Fibroblast of lung (primary cell): ENCODE data around the gene PRKRA. TPM values are rescaled to one million over a fixed set of nuclear protein-coding genes. Genes with fewer than 3 reads are reported as not detected.

Experiments used
- DNase-seq, 2 donors: peaks; one replicate each; pipeline versions ENCODE4 v3.0.0 to v3.0.0-alpha.2; 2010; ENCODE audit warnings: low read depth in 2 of 2
- H2AFZ ChIP-seq: 2 replicates; pipeline ENCODE4 v1.5.1; 2012; ENCODE audit warnings: low read length, control low read depth, inconsistent platforms
- H3K27ac ChIP-seq: 2 replicates; pipeline ENCODE4 v1.5.1; 2011; ENCODE audit warnings: low read length, control low read depth; ENCODE audit not compliant: insufficient read depth
- H3K27me3 ChIP-seq: 2 replicates; pipeline ENCODE4 v1.5.1; 2011; ENCODE audit warnings: mild to moderate bottlenecking, low read length; ENCODE audit not compliant: control insufficient read depth, insufficient read depth
- H3K36me3 ChIP-seq: 2 replicates; pipeline ENCODE4 v1.5.1; 2011; ENCODE audit warnings: low read length; ENCODE audit not compliant: control insufficient read depth, insufficient read depth
- H3K4me1 ChIP-seq: 2 replicates; pipeline ENCODE4 v1.5.1; 2011; ENCODE audit warnings: low read length; ENCODE audit not compliant: control insufficient read depth, insufficient read depth; ENCODE audit errors: extremely low read depth
- H3K4me2 ChIP-seq: 2 replicates; pipeline ENCODE4 v1.5.1; 2011; ENCODE audit warnings: low read length, control low read depth; ENCODE audit not compliant: insufficient read depth; ENCODE audit errors: extremely low read depth
- H3K4me3 ChIP-seq, 4 experiments: fragments of 200-600 bp in 1 of 4; sonication (generic) in 1 of 4; replicated peaks in 1 of 4; 2 replicates each; pipeline ENCODE4 v1.5.1; 2011 to 2016; ENCODE audit warnings: low read length in 4 of 4, low read depth in 3 of 4, mild to moderate bottlenecking in 3 of 4, control low read depth in 2 of 4, inconsistent platforms in 1 of 4, mixed read lengths in 1 of 4; ENCODE audit not compliant: insufficient read depth in 1 of 4; ENCODE audit errors: control extremely low read depth in 1 of 4
- H3K79me2 ChIP-seq: 2 replicates; pipeline ENCODE4 v1.5.1; 2012; ENCODE audit warnings: mild to moderate bottlenecking, low read length, inconsistent platforms; ENCODE audit not compliant: control insufficient read depth, insufficient read depth
- H3K9ac ChIP-seq: 2 replicates; pipeline ENCODE4 v1.5.1; 2011; ENCODE audit warnings: mild to moderate bottlenecking, low read length, control low read depth; ENCODE audit not compliant: insufficient read depth
- H3K9me3 ChIP-seq: 2 replicates; pipeline ENCODE4 v1.5.1; 2012; ENCODE audit warnings: low read depth, low read length; ENCODE audit not compliant: control insufficient read depth, insufficient read depth
- H4K20me1 ChIP-seq: 2 replicates; pipeline ENCODE4 v1.5.1; 2011; ENCODE audit warnings: low read length; ENCODE audit not compliant: control insufficient read depth, insufficient read depth; ENCODE audit errors: extremely low read depth
- EZH2 ChIP-seq: IDR thresholded peaks from 2 replicates; pipeline ENCODE4 v1.5.1; 2012; ENCODE audit warnings: low read length, control low read depth, mild to moderate bottlenecking; ENCODE audit errors: missing control alignments
- polyA plus RNA-seq, 2 donors: library from polyadenylated mRNA; depleted of rRNA in 1 of 2; stranded (reverse) in 1 of 2; unstranded in 1 of 2; fragments of >200 nt; gene quantifications; 2 replicates each; pipeline ENCODE4 v1.2.1, GENCODE V29; 2011 to 2012; ENCODE audit warnings: missing spikeins in 1 of 2
- total RNA-seq: library from RNA; depleted of rRNA; stranded (reverse); fragments of >200 nt; gene quantifications from 2 replicates; pipeline ENCODE4 v1.2.1, GENCODE V29; 2014
- TF ChIP-seq, protein P1 (sequence below), 2 donors: IDR thresholded peaks in 1 of 2; conservative IDR thresholded peaks in 1 of 2; 1 replicate in 1 of 2; 2 replicates in 1 of 2; pipeline ENCODE4 v1.5.1; 2011 to 2012; ENCODE audit warnings: low read length in 2 of 2, control low read depth in 1 of 2, inconsistent platforms in 1 of 2, low read depth in 1 of 2, mild to moderate bottlenecking in 1 of 2

Gene PRKRA
- total and polyA plus RNA-seq, 2 donors (not counting 1 experiment from before 2014, with no cell fraction given), result 40.5 to 54.6 TPM

- Histone ChIP-seq H3K79me2 (peaks cover 32% of the 10 kb centered on the region), H3K4me1 (no peaks in the 10 kb centered on the region), H3K27me3 (no peaks in the 10 kb centered on the region), H3K27ac (no peak overlapping the region), H2AFZ (no peak overlapping the region), H3K36me3 (no peaks in the 10 kb centered on the region), H3K9ac (no peak overlapping the region), H3K4me2 (no peak overlapping the region), H3K9me3 (no peaks in the 10 kb centered on the region), H4K20me1 (no peaks in the 10 kb centered on the region), H3K4me3 (no peak overlapping the region)
- no peak for TF ChIP-seq EZH2
- TF ChIP-seq, protein P1, sequence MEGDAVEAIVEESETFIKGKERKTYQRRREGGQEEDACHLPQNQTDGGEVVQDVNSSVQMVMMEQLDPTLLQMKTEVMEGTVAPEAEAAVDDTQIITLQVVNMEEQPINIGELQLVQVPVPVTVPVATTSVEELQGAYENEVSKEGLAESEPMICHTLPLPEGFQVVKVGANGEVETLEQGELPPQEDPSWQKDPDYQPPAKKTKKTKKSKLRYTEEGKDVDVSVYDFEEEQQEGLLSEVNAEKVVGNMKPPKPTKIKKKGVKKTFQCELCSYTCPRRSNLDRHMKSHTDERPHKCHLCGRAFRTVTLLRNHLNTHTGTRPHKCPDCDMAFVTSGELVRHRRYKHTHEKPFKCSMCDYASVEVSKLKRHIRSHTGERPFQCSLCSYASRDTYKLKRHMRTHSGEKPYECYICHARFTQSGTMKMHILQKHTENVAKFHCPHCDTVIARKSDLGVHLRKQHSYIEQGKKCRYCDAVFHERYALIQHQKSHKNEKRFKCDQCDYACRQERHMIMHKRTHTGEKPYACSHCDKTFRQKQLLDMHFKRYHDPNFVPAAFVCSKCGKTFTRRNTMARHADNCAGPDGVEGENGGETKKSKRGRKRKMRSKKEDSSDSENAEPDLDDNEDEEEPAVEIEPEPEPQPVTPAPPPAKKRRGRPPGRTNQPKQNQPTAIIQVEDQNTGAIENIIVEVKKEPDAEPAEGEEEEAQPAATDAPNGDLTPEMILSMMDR (conservative IDR thresholded peaks at IDR 0.05 in 1 of 2, IDR thresholded peaks at IDR 0.05 in 1 of 2; ENCODE audit: low read depth in 1 of 2, low read length in 2 of 2), result no peak
- DNase-seq, result peak; percentile 43 to 49
These were observed 33.5 kb upstream of the PRKRA start for GRCh38 chr2:178484245-178485041.

DNA sequence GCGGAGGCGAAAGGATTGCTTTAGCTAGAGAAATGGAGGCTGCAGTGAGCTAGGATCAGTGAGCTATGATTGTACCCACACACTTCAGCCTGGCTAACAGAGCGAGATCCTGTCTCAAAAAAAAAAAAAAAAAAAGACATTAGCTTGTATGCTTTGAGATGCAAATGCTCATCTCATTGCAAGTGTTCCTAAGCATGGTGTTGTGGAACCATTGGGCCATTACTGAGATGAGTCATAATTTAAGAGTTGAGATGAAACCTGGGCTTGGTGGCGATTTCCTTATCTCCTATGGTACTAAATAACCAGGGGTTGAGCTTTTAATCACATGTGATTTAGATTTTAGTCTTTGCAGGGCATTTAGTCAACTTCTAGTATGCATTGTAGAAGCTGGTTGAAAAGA, 31.5 kb upstream of the PRKRA start:
- Histone ChIP-seq H3K27ac (no peak overlapping the region), H4K20me1 (no peaks in the 10 kb centered on the region), H3K4me2 (peak overlapping the region; percentile 21), H3K27me3 (no peaks in the 10 kb centered on the region), H3K4me3 (peak overlapping the region in 2 of 4 experiments; percentile 77 to 89), H3K9me3 (no peaks in the 10 kb centered on the region), H3K79me2 (peaks cover 37% of the 10 kb centered on the region), H3K36me3 (no peaks in the 10 kb centered on the region), H3K4me1 (peaks cover 2% of the 10 kb centered on the region), H3K9ac (no peak overlapping the region), H2AFZ (no peak overlapping the region)
- no peak for DNase-seq
- TF ChIP-seq, protein P1 (conservative IDR thresholded peaks at IDR 0.05 in 1 of 2, IDR thresholded peaks at IDR 0.05 in 1 of 2; ENCODE audit: low read depth in 1 of 2, low read length in 2 of 2), result no peak
- TF ChIP-seq EZH2, result no peak

DNA sequence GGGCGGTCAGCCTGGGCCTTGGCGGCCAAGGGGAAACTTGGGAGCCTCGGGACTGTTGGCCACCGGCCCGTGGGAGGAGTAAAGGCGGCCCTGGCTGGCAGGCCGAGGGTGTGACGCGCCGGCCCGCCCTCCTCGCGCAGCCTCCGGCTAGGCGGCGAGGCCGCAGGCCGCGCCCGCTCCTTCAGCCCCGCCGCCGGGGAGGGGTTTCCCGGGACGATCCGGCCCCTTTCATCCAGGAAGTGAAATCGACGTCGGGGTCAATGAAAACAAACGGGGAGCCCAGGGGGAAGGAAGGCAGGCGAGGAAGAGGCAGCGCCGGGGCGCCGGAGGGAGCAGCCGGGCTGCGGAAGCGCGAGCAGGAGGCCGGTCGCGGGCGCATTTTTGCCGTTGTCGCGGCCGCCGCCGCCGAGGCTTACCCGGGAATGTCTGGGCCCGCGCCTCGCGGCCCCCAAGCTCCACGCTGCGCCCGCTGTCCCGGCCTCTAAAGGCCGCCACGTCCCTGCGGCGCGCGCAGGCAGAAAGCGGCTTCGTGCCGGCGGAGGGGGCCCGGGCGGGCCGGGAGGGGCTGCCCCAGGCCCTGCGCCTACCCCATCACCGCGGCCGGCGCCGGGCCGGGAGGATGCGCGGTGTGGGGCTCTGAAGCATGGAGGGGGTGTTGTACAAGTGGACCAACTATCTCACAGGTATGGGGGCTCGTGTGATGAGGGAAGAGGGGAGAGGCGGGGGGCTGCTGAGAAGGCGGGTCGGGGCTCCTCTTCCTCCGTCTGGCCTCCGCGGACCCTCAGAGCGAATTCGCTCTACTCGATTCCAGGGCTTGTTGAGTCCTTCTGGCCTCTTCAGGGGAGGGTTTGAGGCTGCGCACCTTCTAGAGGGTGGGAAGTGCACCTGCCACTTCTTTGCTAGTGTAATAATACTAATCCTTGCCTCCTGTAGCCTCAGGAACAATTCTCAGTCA, 29.5 kb upstream of the PRKRA start, which contains the start of gene PLEKHA3:
TSS of gene PLEKHA3 (plus strand) at position 231 of the 955 bp plus-strand sequence. CDS start at position 644, 413 bp downstream.
- peak within 1 kb of the TSS; percentile 98 for H3K4me2 ChIP-seq
- H3K36me3 ChIP-seq, result no peaks in the 10 kb centered on the region
- no peaks in the 10 kb centered on the region for H3K9me3 ChIP-seq
- H2AFZ ChIP-seq, result peak within 1 kb of the TSS; percentile 18
- peak within 1 kb of the TSS; percentile 76 to 99 (median 88) for H3K4me3 ChIP-seq
- H3K9ac ChIP-seq, result peak within 1 kb of the TSS; percentile 77
- peaks cover 37% of the 10 kb centered on the region for H3K79me2 ChIP-seq
- peak; percentile 95 to 96 for DNase-seq
- H3K27me3 ChIP-seq, result no peaks in the 10 kb centered on the region
- H3K27ac ChIP-seq, result peak within 1 kb of the TSS; percentile 94
- H4K20me1 ChIP-seq, result no peaks in the 10 kb centered on the region
- peaks cover 2% of the 10 kb centered on the region for H3K4me1 ChIP-seq
- no peak for TF ChIP-seq EZH2
- TF ChIP-seq, protein P1 (conservative IDR thresholded peaks at IDR 0.05 in 1 of 2, IDR thresholded peaks at IDR 0.05 in 1 of 2; ENCODE audit: low read depth in 1 of 2, low read length in 2 of 2), result no peak
